ENCODE results near the gene OR52B6.

DNA sequence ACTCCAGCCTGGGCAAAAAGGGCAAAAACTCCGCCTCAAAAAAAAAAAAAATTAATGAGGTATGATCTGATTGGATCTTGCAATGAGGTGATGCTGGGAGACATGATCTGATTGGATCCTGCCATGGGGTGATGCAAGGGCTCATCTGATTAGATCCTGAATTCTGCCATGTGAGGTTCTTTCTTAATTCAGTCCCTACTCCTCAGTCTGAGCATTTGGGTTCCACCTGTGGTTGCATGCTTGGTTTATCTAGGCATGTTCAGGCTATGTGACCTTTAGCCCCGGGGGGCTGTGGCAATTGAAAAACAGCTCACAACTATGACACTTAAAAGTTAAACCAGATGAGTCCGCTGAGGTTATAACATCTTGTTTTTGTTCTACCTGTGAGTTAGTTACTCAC lies 10.9 kb downstream of the OR52B6 start:
- TF ChIP-seq ZNF660 (tag by site-specific recombination; IDR thresholded peaks at IDR 0.05): no peak
- TF ChIP-seq, protein P1, sequence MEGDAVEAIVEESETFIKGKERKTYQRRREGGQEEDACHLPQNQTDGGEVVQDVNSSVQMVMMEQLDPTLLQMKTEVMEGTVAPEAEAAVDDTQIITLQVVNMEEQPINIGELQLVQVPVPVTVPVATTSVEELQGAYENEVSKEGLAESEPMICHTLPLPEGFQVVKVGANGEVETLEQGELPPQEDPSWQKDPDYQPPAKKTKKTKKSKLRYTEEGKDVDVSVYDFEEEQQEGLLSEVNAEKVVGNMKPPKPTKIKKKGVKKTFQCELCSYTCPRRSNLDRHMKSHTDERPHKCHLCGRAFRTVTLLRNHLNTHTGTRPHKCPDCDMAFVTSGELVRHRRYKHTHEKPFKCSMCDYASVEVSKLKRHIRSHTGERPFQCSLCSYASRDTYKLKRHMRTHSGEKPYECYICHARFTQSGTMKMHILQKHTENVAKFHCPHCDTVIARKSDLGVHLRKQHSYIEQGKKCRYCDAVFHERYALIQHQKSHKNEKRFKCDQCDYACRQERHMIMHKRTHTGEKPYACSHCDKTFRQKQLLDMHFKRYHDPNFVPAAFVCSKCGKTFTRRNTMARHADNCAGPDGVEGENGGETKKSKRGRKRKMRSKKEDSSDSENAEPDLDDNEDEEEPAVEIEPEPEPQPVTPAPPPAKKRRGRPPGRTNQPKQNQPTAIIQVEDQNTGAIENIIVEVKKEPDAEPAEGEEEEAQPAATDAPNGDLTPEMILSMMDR (tag by site-specific recombination; IDR thresholded peaks at IDR 0.05): no peak
- TF ChIP-seq TCF7L2 (IDR thresholded peaks at IDR 0.05; ENCODE audit: borderline replicate concordance, low read depth, low read length): no peak
- TF ChIP-seq ZBTB21 (tag by site-specific recombination; IDR thresholded peaks at IDR 0.05): no peak
- no peak for TF ChIP-seq HOXA7 (CRISPR knock-in tag; IDR thresholded peaks at IDR 0.05; ENCODE audit: borderline replicate concordance)
- no peak for TF ChIP-seq ZNF18 (tag by site-specific recombination; IDR thresholded peaks at IDR 0.05)
